Neutrophil (primary cell): ENCODE results near the gene NR6A1.

Experiments
- H3K27ac ChIP-seq: fragments of 200-600 bp; sonication (generic); 2 replicates; pipeline ENCODE4 v1.5.1; 2016; ENCODE audit warnings: mild to moderate bottlenecking, moderate library complexity
- H3K27me3 ChIP-seq: fragments of 200-600 bp; sonication (generic); 2 replicates; pipeline ENCODE4 v1.6.0; 2016; ENCODE audit warnings: mild to moderate bottlenecking
- H3K36me3 ChIP-seq: fragments of 200-600 bp; sonication (generic); 2 replicates; pipeline ENCODE4 v1.5.1; 2017
- H3K4me1 ChIP-seq, 2 experiments: fragments of 200-600 bp in 1 of 2; sonication (generic) in 1 of 2; 1 replicate in 1 of 2; 2 replicates in 1 of 2; pipeline versions ENCODE4 v1.5.1 to v1.6.1; 2013 to 2016; ENCODE audit warnings: low read depth in 1 of 2, low read length in 1 of 2, mild to moderate bottlenecking in 1 of 2, moderate library complexity in 1 of 2; ENCODE audit not compliant: control insufficient read depth in 1 of 2, insufficient read depth in 1 of 2
- H3K4me3 ChIP-seq, 2 experiments: fragments of 200-600 bp in 1 of 2; sonication (generic) in 1 of 2; 1 replicate in 1 of 2; 2 replicates in 1 of 2; pipeline ENCODE4 v1.5.1; 2013 to 2016; ENCODE audit warnings: low read depth in 1 of 2, low read length in 1 of 2, mild to moderate bottlenecking in 1 of 2, moderate library complexity in 1 of 2
- H3K9me3 ChIP-seq: fragments of 200-600 bp; sonication (generic); 2 replicates; pipeline ENCODE4 v1.5.1; 2016
- CTCF ChIP-seq: fragments of 200-600 bp; sonication (generic); IDR thresholded peaks from 2 replicates; pipeline ENCODE4 v1.5.1; 2016; ENCODE audit warnings: antibody characterized with exemption

The NR6A1 gene

GRCh38 chr9:124530246-124530645, 240.9 kb downstream of the NR6A1 start:
- Histone ChIP-seq H3K27ac (no peak overlapping the region), H3K4me3 (no peak overlapping the region), H3K27me3 (no peaks in the 10 kb centered on the region), H3K4me1 (no peaks in the 10 kb centered on the region), H3K9me3 (no peaks in the 10 kb centered on the region), H3K36me3 (peaks cover 73% of the 10 kb centered on the region)
- TF ChIP-seq CTCF = no peak

GRCh38 chr9:124527781-124528180, 243.3 kb downstream of the NR6A1 start:
- H3K36me3 ChIP-seq = peaks cover 69% of the 10 kb centered on the region
- H3K27me3 ChIP-seq = no peaks in the 10 kb centered on the region
- no peak for TF ChIP-seq CTCF
- no peak overlapping the region for H3K4me3 ChIP-seq
- no peak overlapping the region for H3K27ac ChIP-seq
- H3K4me1 ChIP-seq = no peaks in the 10 kb centered on the region
- H3K9me3 ChIP-seq = no peaks in the 10 kb centered on the region

GRCh38 chr9:124526174-124526573, 244.9 kb downstream of the NR6A1 start:
- no peak overlapping the region for H3K27ac ChIP-seq
- peaks cover 69% of the 10 kb centered on the region for H3K36me3 ChIP-seq
- no peaks in the 10 kb centered on the region for H3K4me1 ChIP-seq
- no peaks in the 10 kb centered on the region for H3K9me3 ChIP-seq
- no peak for TF ChIP-seq CTCF
- H3K27me3 ChIP-seq = no peaks in the 10 kb centered on the region
- H3K4me3 ChIP-seq = no peak overlapping the region

- no peaks in the 10 kb centered on the region for H3K27me3 ChIP-seq
- H3K4me3 ChIP-seq = no peak overlapping the region
- no peak overlapping the region for H3K27ac ChIP-seq
- no peaks in the 10 kb centered on the region for H3K9me3 ChIP-seq
- no peak for TF ChIP-seq CTCF
- peaks cover 65% of the 10 kb centered on the region for H3K36me3 ChIP-seq
- no peaks in the 10 kb centered on the region for H3K4me1 ChIP-seq
These were observed 248.7 kb downstream of the NR6A1 start for GRCh38 chr9:124522121-124523098.

GRCh38 chr9:124521142-124521541, 250.0 kb downstream of the NR6A1 start:
- Histone ChIP-seq H3K9me3 (no peaks in the 10 kb centered on the region), H3K4me1 (no peaks in the 10 kb centered on the region), H3K36me3 (peaks cover 53% of the 10 kb centered on the region), H3K27ac (no peak overlapping the region), H3K27me3 (no peaks in the 10 kb centered on the region), H3K4me3 (no peak overlapping the region)
- TF ChIP-seq CTCF = no peak
